Tibial nerve (tissue), 4 donors: Measurements from ENCODE around the gene DPM2. TPM values are rescaled to one million over a fixed set of nuclear protein-coding genes. Genes with fewer than 3 reads are reported as not detected.

Experiments used
- DNase-seq, 2 donors: peaks; one replicate each; pipeline ENCODE4 v3.0.0-alpha.2; 2019; ENCODE audit warnings: low spot score in 2 of 2
- H3K27ac ChIP-seq, 4 donors: fragments of 200-600 bp; sonication (generic) in 3 of 4; one replicate each; pipeline ENCODE4 v1.5.1; 2017 to 2019; ENCODE audit warnings: mild to moderate bottlenecking in 1 of 4
- H3K27me3 ChIP-seq, 2 donors: fragments of 200-600 bp; sonication (generic) in 1 of 2; one replicate each; pipeline versions ENCODE4 v1.5.1 to v1.6.0; 2017 to 2019
- H3K36me3 ChIP-seq, 3 donors: fragments of 200-600 bp; sonication (generic); one replicate each; pipeline ENCODE4 v1.5.1; 2018 to 2019
- H3K4me1 ChIP-seq, 4 donors: fragments of 200-600 bp; sonication (generic) in 3 of 4; one replicate each; pipeline ENCODE4 v1.5.1; 2017 to 2019
- H3K4me3 ChIP-seq, 4 donors: fragments of 200-600 bp; sonication (generic) in 3 of 4; one replicate each; pipeline ENCODE4 v1.5.1; 2017 to 2019; ENCODE audit warnings: mild to moderate bottlenecking in 1 of 4, moderate library complexity in 1 of 4
- H3K9me3 ChIP-seq, 4 donors: fragments of 200-600 bp; sonication (generic) in 3 of 4; one replicate each; pipeline ENCODE4 v1.5.1; 2017 to 2019
- CTCF ChIP-seq, 5 experiments: fragments of 200-600 bp in 3 of 5; fragments of 450-650 bp in 2 of 5; sonication (generic) in 3 of 5; IDR thresholded peaks; one replicate each; pipeline ENCODE4 v1.5.1; 2016 to 2019; ENCODE audit warnings: antibody characterized with exemption in 5 of 5, mild to moderate bottlenecking in 3 of 5, moderate library complexity in 2 of 5
- EP300 ChIP-seq, 2 donors: sonication (generic); formaldehyde crosslinking; IDR thresholded peaks; one replicate each; pipeline ENCODE4 v1.6.1; 2017; ENCODE audit warnings: antibody characterized with exemption in 2 of 2, mild to moderate bottlenecking in 1 of 2
- POLR2A ChIP-seq, 2 donors: fragments of 450-650 bp; IDR thresholded peaks; one replicate each; pipeline ENCODE4 v1.6.1; 2017; ENCODE audit warnings: antibody characterized with exemption in 2 of 2, mild to moderate bottlenecking in 2 of 2, moderate library complexity in 2 of 2
- WGBS, 2 donors: methylation state at CpG; one replicate each; pipeline ENCODE4 v1.1.5; 2018; 5-methylcytosine and 5-hydroxymethylcytosine counted together
- total RNA-seq, 4 donors: library from RNA; depleted of rRNA; stranded (reverse); fragments of >200 nt; gene quantifications; one replicate each; pipeline ENCODE4 v1.1.0, GENCODE V29; 2016

DPM2 gene
- total RNA-seq, 4 donors from 2014 or later: 9.0 to 21.9 (median 14.7) TPM

- TF ChIP-seq CTCF (IDR thresholded peaks at IDR 0.05) (no peak), EP300 (IDR thresholded peaks at IDR 0.05) (no peak), POLR2A (IDR thresholded peaks at IDR 0.05) (no peak)
- peaks cover 3 to 100% (median 100%) of the 10 kb centered on the region in 4 donors for H3K4me1 ChIP-seq
- no peak for DNase-seq
- H3K9me3 ChIP-seq: no peaks in the 10 kb centered on the region
- no peaks in the 10 kb centered on the region for H3K27me3 ChIP-seq
- H3K4me3 ChIP-seq: peak overlapping the region in 3 of 4 donors; percentile 10 to 26 (median 14)
- peak overlapping the region; percentile 88 to 99 (median 94) for H3K27ac ChIP-seq
- 44% methylated on average over 6 to 12 of the region's 12 CpGs for WGBS, 2 donors
- H3K36me3 ChIP-seq: no peaks in the 10 kb centered on the region
These were observed 34.7 kb upstream of the DPM2 start for GRCh38 chr9:127972236-127972871.

GRCh38 chr9:127971357-127972235 is 33.9 kb upstream of the DPM2 start:
- TF ChIP-seq CTCF (IDR thresholded peaks at IDR 0.05) (no peak), EP300 (IDR thresholded peaks at IDR 0.05) (no peak), POLR2A (IDR thresholded peaks at IDR 0.05) (no peak)
- no peak for DNase-seq

GRCh38 chr9:127970401-127971313 is 33.0 kb upstream of the DPM2 start:
- no peak for DNase-seq
- Histone ChIP-seq H3K36me3 (no peaks in the 10 kb centered on the region), H3K27ac (peak overlapping the region; percentile 88 to 99 (median 94)), H3K27me3 (no peaks in the 10 kb centered on the region), H3K4me3 (no peak overlapping the region), H3K9me3 (no peaks in the 10 kb centered on the region), H3K4me1 (peaks cover 3 to 100% (median 100%) of the 10 kb centered on the region in 4 donors)
- TF ChIP-seq POLR2A (IDR thresholded peaks at IDR 0.05): no peak
- no peak for TF ChIP-seq EP300 (IDR thresholded peaks at IDR 0.05)
- TF ChIP-seq CTCF (IDR thresholded peaks at IDR 0.05): no peak
- 64 to 68% methylated on average over 16 of the region's 16 CpGs for WGBS, 2 donors

More at GRCh38 chr9:127971357-127972235, 33.9 kb upstream of the DPM2 start:
- Histone ChIP-seq H3K27ac (peak overlapping the region; percentile 88 to 99 (median 94)), H3K9me3 (no peaks in the 10 kb centered on the region), H3K27me3 (no peaks in the 10 kb centered on the region), H3K4me3 (peak overlapping the region in 3 of 4 donors; percentile 10 to 26 (median 14)), H3K36me3 (no peaks in the 10 kb centered on the region), H3K4me1 (peaks cover 3 to 100% (median 100%) of the 10 kb centered on the region in 4 donors)
- WGBS, 2 donors: 20 to 23% methylated on average over 17 to 19 of the region's 20 CpGs

GRCh38 chr9:127968700-127969383 is 31.2 kb upstream of the DPM2 start:
- no peaks in the 10 kb centered on the region for H3K27me3 ChIP-seq
- peak in 1 of 2 donors; percentile 58 for DNase-seq
- no peak for TF ChIP-seq CTCF (IDR thresholded peaks at IDR 0.05)
- TF ChIP-seq EP300 (IDR thresholded peaks at IDR 0.05): peak in 1 of 2 donors; percentile 58
- peak in 1 of 2 donors; percentile 13 for TF ChIP-seq POLR2A (IDR thresholded peaks at IDR 0.05)
- WGBS, 2 donors: 33 to 36% methylated on average over 10 of the region's 10 CpGs
- H3K4me1 ChIP-seq: peaks cover 3 to 100% (median 97%) of the 10 kb centered on the region in 4 donors
- H3K27ac ChIP-seq: peak overlapping the region; percentile 88 to 99 (median 94)
- H3K4me3 ChIP-seq: no peak overlapping the region
- H3K9me3 ChIP-seq: no peaks in the 10 kb centered on the region
- H3K36me3 ChIP-seq: no peaks in the 10 kb centered on the region
